G401 (cell line): ENCODE results near the gene ARL5B. TPM values are rescaled to one million over a fixed set of nuclear protein-coding genes. Genes with fewer than 3 reads are reported as not detected.
"Not testable (repeated sequence)": the region's sequence is repeated elsewhere in the genome, so short reads cannot be mapped to it uniquely, and the experiment has no call there.

Experiments
- DNase-seq: peaks from one replicate; pipeline ENCODE4 v3.0.0-alpha.2; 2015; ENCODE audit warnings: low spot score
- in situ Hi-C: cut with HindIII; loops from 2 replicates; pipeline ENCODE4 v1.10.0; 2016; ENCODE audit warnings: low sequenced_read_pairs, mixed read lengths
- total RNA-seq: library from RNA; depleted of rRNA; stranded (reverse); fragments of >200 nt; shearing (Covaris generic); gene quantifications from 2 replicates; pipeline ENCODE4 v1.2.3, GENCODE V29; 2014; rRNA removed

Gene ARL5B, protein sequence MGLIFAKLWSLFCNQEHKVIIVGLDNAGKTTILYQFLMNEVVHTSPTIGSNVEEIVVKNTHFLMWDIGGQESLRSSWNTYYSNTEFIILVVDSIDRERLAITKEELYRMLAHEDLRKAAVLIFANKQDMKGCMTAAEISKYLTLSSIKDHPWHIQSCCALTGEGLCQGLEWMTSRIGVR
- total RNA-seq: 17.7 and 29.8 TPM in 2 replicates

DNA sequence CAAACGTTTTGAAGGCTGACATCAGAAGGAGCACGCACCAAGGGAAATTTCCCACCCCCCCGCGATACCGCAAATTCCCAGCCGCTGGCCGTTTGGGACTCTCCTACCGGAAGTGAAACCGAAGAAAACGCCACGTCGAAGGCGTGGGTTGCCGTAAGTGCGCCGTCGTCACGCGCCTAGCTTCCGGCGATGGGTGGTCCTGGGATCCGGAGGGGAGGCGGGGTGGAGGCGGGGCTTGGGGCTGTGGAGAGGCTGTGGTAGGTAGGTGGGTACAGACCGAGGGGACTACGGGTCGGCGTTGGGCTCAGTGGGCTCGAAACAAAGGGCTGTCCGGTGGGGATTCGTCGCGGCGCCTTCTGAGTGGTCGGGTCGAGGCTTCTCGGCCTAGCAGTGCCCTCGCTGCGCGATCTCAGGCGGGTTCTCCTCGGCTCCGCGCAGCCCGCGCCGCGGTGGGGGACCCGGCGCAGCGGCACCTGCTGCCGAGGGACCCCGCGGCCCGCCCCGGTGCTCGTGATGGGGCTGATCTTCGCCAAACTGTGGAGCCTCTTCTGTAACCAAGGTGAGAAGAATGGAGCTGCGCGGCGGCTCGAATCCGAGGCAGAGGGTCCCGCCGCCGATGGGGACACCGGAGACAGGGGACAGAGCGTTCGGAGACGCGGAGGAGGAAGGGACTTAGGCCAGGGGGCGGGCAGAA lies at the start of gene ARL5B:
ARL5B (plus strand) TSS at position 307 of the 694 bp plus-strand sequence; CDS start at position 514, 207 bp downstream.
- DNase-seq: peak; percentile 97
- in situ Hi-C loops: no loop called here

DNA sequence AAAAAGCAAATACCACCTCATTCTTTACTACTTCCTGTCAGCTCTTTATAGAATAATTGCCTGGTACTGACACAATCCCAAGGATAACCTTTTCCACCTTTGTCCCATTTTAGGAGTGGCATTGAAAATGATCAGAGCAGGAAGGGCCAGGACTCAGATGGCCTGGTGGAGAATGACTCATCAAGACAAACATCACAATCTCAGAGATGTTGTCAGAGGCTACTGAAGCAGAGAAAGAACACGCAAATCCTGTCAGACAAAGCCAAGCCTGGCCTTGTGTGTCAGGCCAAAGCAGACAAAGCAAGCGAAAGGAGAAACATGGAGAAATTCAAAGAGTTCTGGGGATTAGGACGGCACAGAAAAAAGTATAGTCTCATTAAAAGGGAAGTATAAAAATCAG lies 48.7 kb upstream of the ARL5B start:
- no peak for DNase-seq

DNA sequence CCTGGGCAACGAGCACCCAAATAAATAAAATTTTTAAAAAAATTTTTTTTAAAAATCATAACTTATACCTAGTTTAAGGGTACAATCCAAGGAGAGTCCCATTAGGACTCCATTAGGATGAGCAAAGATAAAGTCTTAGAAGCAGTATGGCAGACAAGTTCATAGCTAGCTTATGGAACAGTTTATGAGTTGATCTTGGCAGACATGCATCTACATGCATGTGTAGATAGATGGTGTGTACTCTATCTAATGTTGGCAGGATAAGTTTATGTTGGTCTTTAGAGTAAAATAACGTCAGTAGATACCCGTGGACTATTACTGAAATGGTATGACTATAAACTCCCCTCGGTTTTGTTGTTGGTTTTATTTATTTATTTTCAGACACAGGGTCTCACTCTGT lies 48.1 kb upstream of the ARL5B start:
- no peak for DNase-seq
- in situ Hi-C loops: no loop called here

More for the DNA sequence above, 48.7 kb upstream of the ARL5B start:
- in situ Hi-C loops: no loop called here

DNA sequence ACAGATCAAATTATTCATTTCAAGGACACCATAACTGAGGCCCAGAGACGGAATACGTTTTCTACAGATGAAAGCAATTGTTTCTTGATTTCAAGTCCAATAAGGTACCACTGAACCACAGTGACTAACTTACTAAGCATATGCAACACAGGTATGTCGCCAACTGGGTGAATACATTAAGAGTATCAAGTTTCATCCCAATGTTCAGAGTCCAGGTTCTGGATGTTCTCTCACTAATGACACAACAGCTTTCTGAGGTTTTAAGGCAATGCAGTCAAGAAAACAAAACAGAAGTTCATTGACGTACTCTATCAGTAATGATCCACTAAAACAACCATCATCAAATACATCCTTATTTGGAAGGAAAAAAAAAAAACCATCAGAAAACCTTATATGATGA lies 43.6 kb upstream of the ARL5B start:
- no peak for DNase-seq
- in situ Hi-C loops: no loop called here

DNA sequence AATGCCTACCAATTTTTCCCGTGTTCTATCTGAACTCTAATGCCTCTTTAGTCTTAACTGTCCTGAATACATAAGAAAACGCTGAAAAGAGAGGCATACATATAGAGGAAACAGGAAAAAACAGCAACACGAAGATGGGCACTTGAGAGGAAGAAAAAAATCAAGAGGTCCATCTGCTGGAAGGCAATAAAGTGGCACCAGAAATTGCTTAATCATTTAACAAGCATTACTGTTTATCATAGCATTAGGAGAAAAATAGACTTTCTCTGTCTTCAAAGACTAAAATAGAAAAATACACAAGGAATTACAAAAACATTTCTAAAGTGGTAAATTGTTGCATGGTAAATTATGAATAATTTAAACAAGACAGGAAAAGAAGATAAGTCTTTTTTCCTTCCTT lies 42.9 kb upstream of the ARL5B start:
- in situ Hi-C loops: no loop called here
- DNase-seq: no peak

DNA sequence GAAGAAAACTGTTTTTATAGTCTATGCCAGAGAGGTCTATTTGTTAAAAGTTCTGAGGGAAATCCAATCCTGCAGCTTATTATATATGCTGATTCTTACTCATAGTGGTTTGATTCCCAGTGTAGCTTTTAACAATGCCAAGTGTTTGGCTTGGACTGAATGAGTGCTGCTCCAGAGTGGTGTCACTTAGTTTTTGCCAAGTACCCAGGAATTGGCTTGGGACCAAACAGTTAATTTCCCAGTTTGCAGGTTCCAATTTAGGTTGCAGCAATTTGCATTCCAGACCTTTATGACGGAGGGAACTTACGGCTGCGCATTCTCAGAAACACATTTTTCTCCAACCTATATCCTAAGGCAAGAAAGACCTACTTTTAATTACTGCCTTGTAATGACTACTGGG lies 40.2 kb upstream of the ARL5B start:
- in situ Hi-C loops: no loop called here
- DNase-seq: peak; percentile 88

DNA sequence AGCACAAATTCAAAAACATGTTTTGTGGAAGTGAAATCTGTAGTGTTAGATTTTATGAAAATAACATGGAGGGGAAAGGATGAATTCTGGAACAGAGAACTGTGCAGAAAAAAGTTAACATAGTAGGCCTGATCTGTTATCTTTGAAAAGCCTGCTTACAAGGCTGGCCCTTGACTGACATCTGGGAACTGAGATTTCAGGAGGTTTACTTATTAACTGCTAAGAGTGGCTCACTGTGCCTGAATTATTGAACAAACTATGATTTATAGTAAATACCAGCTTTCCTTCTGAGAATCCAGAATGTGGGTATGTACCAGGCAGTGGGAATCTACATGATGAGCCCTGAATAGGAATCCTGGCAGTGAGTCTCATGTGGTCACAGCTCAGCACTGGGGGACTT lies 38.4 kb upstream of the ARL5B start:
- DNase-seq: no peak
- in situ Hi-C loops: no loop called here

DNA sequence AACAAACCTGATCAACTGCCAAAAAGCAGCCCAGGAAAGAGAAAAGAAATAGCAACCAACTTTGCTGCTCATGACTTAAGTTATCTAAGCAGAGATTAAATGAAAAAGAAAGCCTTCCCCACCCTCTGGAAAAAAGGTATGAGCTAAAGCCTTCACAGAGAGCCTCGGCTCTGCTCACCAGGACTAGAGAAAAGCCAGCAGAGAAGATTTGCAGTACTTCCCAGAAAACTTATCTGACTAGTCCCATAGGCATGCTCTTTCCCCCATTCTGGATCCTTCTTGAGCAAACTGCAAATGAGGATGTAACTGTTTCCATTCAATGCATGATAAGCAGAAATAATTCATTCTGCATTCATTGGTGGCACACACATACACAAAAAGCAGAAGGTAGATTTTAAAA lies 35.6 kb upstream of the ARL5B start:
- DNase-seq, in situ Hi-C loops: not testable (repeated sequence)

DNA sequence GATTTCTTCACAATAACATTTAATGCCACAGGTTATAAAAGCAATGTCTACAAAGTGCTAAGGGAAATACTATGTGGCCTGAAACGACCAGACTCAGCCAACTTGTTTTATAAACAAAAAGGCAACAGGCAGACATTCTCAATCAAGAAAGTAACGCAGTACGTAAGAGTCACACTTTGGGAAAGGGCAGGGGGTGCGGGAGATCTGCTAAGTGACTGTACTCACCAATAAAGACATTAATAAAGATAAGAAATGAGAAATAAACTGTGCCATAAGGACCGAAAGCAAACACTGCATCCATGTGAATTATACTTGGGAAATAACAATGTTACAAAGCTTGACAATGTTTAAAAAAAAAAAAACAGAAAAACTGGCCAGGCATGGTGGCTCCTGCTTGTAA lies 33.3 kb upstream of the ARL5B start:
- in situ Hi-C loops: no loop called here
- DNase-seq: no peak

DNA sequence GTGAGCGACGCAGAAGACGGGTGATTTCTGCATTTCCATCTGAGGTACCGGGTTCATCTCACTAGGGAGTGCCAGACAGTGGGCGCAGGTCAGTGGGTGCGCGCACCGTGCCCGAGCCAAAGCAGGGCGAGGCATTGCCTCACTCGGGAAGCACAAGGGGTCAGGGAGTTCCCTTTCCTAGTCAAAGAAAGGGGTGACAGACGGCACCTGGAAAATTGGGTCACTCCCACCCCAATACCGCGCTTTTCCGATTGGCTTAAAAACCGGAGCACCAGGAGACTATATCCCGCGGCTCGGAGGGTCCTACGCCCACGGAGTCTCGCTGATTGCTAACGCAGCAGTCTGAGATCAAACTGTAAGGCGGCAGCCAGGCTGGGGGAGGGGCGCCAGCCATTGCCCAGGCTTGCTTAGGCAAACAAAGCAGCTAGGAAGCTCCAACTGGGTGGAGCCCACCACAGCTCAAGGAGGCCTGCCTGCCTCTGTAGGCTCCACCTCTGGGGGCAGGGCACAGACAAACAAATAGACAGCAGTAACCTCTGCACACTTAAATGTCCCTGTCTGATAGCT lies 31.7 kb upstream of the ARL5B start:
- DNase-seq: peak; percentile 19
- in situ Hi-C loops: not testable (repeated sequence)

DNA sequence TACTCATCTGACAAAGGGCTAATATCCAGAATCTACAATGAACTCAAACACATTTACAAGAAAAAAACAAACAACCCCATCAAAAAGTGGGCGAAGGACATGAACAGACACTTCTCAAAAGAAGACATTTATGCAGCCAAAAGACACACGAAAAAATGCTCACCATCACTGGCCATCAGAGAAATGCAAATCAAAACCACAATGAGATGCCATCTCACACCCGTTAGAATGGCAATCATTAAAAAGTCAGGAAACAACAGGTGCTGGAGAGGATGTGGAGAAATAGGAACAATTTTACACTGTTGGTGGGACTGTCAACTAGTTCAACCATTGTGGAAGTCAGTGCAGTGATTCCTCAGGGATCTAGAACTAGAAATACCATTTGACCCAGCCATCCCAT lies 26.7 kb upstream of the ARL5B start:
- DNase-seq, in situ Hi-C loops: not testable (repeated sequence)

DNA sequence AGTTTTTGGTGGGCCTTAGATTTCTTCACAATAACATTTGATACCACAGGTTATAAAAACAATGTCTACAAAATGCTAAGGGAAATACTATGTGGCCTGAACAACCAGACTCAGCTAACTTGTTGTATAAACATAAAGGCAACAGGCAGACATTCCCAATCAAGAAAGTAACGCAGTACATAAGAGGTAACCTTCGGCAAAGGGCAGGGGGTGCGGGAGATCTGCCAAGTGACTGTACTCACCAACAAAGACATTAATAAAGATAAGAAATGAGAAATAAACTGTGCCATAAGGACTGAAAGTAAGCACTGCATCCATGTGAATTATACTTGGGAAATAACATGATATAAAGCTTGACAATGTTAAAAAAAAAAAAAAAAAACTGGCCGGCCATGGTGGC lies 23.2 kb upstream of the ARL5B start:
- in situ Hi-C loops: no loop called here
- no peak for DNase-seq

DNA sequence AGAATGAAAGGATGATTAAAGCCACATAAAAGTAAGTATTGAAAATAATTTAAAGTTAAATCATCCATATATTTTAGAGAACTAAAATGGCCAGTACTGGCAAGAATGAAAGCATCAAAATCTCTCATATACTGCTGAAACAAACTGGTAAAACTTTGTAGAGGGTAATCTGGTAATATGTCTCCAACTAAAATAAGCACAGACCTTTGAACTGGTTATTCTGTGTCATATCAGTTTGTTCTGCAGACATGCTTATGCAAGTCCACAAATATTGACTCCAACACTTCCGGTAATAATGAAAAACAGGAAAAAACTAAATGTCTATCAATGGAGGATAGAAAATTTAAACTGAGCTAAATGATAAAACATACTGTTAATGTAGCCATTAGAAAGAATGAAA lies 21.8 kb upstream of the ARL5B start:
- DNase-seq, in situ Hi-C loops: not testable (repeated sequence)

DNA sequence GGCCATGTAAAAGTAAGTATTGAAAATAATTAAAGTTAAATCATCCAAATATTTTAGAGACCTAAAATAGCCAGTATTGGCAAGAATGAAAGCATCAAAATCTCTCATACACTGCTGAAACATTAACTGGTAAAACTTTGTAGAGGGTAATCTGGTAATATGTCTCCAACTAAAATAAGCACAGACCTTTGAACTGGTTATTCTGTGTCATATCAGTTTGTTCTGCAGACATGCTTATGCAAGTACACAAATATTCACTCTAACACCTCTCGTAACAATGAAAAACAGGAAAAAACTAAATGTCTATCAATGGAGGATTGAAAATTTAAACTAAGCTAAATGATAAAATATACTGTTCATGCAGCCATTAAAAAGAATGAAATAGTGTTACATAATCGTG lies 19.5 kb upstream of the ARL5B start:
- in situ Hi-C loops: not testable (repeated sequence)

DNA sequence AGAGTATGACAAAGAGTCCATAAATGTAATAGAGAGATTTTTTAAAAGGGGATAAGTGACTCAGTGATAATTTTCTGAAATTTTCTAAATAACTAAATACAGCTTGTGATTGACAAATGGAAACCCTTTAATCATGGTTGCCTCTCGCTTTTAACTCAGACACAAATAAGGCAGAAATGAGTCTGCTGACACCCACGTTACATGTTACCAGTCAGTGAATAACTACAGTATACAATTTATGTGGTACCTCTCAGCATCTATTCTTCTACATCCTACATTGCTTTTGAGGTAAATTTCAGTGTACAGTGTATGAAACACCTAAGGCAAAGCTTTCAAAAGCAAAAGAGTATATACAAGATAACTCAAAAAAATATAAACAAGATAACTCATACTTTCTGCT lies 12.1 kb upstream of the ARL5B start:
- no peak for DNase-seq
- in situ Hi-C loops: no loop called here

More for the DNA sequence above, 19.5 kb upstream of the ARL5B start:
- not testable (repeated sequence) for DNase-seq

DNA sequence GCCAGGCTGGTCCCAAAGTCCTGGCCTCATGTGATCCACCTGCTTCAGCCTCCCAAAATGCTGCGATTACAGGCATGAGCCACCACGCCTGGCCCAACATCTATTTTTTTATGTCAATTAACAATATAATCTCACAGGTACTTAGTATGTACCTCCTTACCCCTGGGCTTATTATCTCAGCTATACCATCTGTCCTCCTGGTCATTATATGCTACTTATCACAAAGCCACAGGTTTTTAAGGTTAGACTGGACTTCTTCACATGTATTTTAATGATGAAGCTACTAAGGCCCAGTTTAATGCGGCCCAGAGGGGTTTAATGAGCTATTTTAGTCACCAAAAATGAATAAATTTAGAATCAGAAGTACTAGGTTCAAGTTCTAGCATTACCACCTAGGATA lies 11.3 kb upstream of the ARL5B start:
- no peak for DNase-seq
- in situ Hi-C loops: no loop called here

DNA sequence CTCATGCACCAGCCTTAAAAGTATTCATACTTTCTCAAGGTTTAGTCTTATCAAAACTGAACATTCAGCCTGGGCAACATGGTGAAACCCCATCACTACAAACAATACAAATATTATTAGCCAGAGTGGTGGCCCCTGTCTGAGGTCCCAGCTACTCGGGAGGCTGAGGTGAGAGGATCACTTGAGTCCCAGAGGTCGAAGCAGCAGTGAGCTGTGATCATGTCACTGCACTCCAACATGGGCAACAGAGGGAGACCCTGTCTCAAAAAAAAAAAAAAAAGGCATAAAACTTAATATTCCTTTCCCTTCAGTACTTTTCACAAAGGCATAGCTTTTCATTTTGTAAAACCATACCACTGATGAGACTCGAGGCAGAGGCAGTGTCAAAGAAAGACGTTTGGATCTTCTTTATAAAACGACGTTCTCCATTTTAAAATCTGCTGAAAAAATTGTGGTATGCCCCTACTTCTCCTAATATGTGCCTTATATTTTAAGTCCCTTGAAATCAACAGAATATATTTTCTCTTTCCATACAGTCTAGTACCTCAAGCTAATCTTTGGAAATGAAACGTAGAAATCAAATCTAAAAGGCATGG lies 9.8 kb upstream of the ARL5B start:
- DNase-seq: no peak
- in situ Hi-C loops: no loop called here

DNA sequence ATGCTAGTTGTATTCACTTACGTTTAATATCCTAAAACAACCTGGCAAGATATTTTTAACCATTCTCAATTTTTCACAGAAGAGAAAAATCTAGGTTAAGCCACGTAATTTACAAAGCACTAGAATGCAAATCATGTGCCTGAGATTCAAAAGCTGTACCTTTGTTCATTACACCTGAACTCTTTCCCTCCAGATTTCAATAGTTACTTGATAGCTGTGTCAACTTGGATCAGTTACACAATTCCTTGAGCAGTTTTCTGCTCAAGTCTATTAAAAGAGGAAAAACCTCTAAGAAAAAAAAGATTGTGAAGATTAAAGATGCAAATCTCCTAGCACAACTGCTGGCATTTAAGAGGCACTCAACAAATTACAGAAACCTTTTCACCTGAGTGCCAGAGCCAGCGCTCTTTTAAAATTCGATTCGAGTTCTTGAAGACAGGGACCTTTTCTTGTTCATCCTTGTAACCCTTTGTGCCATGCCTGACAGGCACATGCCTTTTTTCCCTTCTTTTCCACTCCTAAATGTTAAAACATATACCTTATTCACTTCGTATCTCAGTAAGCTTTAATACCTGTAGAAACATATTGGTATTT lies 8.7 kb upstream of the ARL5B start:
- in situ Hi-C loops: no loop called here
- no peak for DNase-seq

DNA sequence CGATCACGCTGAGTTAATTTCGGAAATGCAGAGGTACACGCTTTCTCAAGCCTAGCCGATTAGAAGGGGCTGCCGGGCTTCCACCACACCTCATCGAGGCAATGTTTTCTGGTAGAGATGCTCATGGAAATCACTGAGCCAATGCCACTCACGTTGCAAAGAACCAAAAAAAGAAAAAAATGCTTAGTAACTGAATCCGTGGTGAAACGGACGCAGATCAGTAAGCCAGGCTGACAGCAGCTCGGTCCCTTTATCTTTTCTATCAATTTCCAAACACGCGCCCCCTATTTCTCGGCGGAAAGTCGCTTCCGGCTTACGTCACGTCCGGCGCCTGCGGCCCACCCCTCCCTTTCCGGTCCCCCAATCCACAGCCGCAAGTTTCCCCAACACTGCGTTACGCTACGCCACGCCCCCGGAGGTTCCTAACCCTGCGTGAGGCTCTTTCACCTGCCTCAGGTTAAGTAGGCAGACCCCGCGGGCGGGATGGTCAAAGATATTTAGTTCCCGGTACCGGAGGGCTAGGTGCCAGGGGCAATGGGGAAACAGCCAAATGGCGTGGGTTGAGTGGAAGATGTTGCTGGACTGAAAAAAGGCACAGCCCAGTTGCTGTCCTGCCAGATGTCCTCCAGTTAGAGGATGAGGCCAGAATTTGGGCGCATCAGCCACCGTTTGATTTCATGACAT lies 7.8 kb upstream of the ARL5B start, which contains the start of gene NSUN6:
NSUN6 (minus strand) TSS at position 264 of the 684 bp plus-strand sequence. CDS start 384 bp downstream, outside the sequence.
- peak; percentile 92 for DNase-seq
- in situ Hi-C loops: no loop called here
